NCI-H2196 treated with DMSO at 0.1 percent for 48 hours (cell line): Measurements from ENCODE around the gene FPR3.
"Not testable (repeated sequence)": the region's sequence is repeated elsewhere in the genome, so short reads cannot be mapped to it uniquely, and the experiment has no call there.

Experiments used
- DNase-seq: peaks from one replicate; lab custom pipeline; 2025; ENCODE audit not compliant: unreplicated experiment; lab: John Stamatoyannopoulos, UW

FPR3 gene

DNA sequence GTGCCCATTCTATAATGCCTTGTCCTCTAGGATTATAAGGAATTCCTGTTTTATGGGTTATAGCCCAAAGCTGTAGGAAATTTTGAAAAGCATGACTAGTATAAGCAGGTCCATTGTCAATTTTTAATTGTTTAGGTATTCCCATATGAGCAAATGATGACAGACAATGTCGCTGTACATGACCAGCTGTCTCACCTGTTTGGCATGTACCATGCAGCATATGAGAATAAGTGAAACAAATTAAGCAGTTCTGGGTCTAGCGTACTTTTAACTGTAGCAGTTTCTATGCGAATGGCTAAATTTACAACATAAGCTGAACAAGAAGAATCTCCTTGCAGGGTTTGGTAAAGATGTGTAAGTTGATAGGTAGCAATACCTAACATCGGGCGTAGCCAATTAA is 11.6 kb downstream of the FPR3 start:
- not testable (repeated sequence) for DNase-seq

- no peak for DNase-seq
Measured at GRCh38 chr19:51807111-51807701, 12.2 kb downstream of the FPR3 start.

DNA sequence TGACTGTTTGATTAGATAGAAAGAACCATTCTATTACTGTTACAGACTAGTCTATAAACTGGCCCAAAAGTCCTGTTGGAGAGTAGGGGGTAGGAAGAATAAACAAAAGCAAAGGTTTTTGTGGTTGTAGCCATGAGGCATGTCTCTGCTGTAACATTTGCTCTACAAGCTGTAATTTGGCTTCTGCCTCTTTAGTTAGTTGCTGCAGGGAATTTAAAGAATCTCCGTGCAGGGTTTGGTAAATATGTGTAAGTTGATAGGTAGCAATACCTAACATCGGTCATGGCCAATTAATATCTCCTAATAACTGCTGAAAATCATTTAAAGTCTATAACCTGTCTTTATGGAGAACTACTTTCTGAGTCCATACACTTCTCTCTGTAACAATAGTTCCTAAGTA is 13.0 kb downstream of the FPR3 start:
- DNase-seq: no peak

DNA sequence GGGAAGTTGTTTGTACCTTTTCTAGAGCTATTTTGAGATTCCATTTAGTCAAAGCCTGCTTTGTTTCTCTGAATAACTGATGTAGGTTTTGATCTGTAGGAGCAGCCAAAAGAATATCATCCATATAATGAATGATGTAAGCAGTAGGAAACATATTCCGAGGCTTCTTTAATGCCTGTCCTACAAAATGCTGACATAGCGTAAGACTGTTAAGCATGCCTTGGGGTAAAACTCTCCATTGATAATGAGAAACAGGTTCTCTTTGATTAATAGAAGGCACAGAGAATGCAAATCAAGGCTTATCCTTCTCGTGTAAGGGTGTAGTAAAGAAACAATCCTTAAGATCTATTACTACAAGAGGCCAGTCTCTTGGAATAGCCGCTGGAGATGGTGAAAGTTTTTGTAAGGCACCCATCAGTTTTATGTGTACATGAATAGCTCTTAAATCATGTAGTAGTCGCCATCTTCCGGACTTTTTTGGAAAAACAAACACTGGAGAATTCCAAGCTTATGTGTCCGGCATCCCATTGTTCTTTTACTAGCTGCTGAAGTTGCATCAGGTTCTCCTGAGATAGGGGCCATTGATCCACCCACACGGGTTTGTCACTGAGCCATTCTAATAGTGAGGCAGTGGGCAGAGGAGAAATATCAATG is 13.5 kb downstream of the FPR3 start:
- DNase-seq: no peak

DNA sequence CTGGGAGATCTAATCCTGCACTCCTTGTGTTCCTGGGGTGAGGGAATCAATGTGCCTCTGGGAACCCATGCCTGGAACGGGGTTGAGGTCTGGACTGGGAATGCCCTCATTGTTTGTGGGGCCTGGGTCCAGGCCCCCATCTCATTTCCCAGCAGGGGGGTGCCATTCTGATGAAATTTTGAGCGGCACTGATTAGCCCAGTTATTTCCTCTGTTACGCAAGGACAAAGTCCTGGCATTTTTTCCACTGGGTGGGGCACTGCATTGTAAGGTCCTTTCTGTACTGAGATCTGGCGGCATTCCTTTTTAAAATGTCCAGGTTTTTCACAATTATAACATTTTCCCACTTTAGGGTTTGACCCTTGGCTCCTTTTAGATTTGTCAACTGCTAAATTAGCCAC is 14.8 kb downstream of the FPR3 start:
- DNase-seq: no peak

DNA sequence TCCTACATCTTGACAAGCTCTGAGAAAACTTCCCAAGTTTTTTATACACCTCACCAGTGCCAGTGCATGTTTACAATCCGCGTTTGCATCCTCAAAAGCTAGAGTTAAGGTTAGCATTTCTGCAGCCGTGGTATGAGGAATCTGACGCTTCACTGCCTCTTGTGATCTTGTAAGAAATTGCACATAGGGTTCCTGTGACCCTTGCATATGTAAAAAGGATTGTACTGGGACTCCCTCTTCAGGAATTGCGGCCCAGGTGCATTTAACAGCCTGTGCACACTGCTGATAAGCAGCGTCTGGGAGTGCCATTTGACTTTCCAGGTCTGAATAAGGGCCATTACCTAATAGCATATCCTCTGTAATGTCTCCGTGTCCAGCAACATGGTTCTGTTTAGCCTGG is 15.3 kb downstream of the FPR3 start:
- DNase-seq: no peak

GRCh38 chr19:51811344-51811743 is 16.4 kb downstream of the FPR3 start:
- DNase-seq: no peak

GRCh38 chr19:51815043-51815442 is 20.1 kb downstream of the FPR3 start:
- no peak for DNase-seq

DNA sequence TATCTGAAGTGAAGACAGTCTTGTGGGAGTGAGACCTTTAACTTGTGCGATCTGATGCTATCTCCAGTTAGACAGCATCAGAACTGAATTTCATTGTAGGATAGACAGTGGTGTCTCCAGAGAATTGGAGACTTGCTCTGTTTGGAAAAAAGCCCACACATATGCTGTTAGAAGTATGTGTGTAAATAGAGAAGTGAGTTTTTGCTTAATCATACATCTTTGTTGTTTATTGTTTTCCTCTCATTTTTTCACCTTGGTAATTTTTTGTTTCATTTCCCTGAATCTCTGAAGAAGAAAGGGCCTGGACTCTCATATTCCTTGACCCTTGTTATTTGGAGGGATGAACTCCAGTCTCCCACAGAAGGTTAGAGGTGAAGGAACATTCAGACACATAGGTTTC is 21.8 kb downstream of the FPR3 start:
- no peak for DNase-seq

- DNase-seq: no peak
Measured at GRCh38 chr19:51820011-51820410, 25.1 kb downstream of the FPR3 start.

GRCh38 chr19:51820831-51821446 is 26.0 kb downstream of the FPR3 start:
- DNase-seq: no peak

DNA sequence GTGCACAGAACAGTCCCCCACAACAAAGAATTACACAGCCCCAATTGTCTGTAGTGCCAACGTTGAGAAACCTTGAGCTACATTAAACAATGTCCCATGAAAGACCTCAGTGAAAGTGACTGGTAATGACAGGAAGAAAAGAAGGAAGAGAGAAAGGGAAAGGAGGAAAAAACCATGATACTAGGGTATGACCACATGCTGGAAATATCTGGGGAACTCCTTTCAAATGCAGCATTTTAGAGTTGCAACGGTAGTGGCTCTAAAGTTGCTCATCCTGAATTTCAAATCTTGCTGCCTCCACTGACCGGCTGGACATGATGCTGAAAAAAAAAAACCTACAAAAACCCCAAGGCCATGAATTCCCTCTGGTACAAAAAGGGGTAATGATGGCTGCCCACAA is 26.5 kb downstream of the FPR3 start:
- DNase-seq: no peak

- no peak for DNase-seq
Measured at GRCh38 chr19:51821921-51822320, 27.0 kb downstream of the FPR3 start.

DNA sequence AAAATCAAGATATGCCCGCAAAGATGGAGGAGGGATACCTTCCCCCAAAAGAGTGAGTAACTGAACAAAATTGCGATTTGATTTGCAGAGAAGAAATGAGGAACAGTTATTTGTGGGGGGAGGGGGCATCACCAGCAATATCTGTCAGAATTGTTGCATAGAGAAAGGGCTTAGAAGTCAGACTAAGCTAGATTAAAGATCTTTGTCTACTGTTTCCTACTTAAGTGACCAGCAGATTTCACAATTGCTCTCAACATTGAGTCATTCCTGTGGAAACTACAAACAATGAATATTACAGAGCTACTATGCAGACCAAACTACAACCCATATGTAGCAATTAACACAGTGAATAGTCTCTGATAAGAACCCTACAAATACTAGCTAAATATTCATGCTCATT is 27.4 kb downstream of the FPR3 start:
- no peak for DNase-seq

- DNase-seq: no peak
Measured at GRCh38 chr19:51822946-51823345, 28.0 kb downstream of the FPR3 start.

GRCh38 chr19:51824281-51825005 is 29.5 kb downstream of the FPR3 start:
- DNase-seq: no peak

DNA sequence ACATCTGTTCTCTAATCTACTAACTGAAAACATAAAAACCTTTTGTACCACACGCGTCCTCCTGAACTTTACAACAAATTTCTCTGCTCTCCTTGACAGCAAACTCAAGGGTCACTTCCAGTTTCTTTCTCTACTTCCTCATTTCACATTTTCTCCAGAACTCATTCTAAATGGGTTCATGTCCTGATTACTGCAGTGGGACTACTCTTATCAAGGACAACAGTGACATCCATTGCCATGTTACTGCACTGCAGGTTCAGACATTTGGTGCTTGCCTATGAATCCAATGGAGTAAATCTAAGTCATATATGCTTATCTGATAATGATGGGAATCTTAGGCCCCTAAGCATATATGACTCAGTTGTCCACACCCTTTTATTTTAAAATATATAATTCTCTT is 35.3 kb downstream of the FPR3 start:
- DNase-seq: no peak

DNA sequence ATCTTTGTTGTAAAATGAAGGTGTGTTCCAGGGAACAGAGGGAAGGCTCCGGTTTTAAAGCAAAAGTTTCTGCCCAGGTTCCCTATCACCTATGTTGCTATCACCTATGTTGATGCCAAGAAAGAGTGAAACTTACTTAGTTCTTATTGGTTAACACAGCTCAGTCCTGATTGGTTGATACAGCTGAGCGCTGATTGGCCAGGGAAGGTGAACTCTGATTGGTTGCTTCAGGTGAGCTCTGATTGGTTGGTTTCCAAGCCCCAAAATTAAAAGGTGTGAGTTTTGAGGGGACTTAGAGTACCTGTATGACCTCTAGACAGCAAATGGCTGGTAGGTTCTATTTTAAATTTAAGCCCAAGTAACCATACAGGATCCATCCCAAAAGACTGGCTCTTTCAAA is 42.2 kb downstream of the FPR3 start:
- no peak for DNase-seq

GRCh38 chr19:51861870-51862622 is 67.1 kb downstream of the FPR3 start:
- DNase-seq: no peak

- DNase-seq: no peak
Measured at GRCh38 chr19:51873097-51873496, 78.1 kb downstream of the FPR3 start.
